Activated T-helper 1 cell treated with anti-CD3 and anti-CD28 coated beads, Interleukin-12 subunit alpha, Interleukin-12 subunit beta, Interleukin-2, Interleukin-4 antibody, amounts not matched to agents 30 ng/mL and 10 ng/mL and 1 ng/mL, durations not matched to agents 14 hours and 24 hours and 36 hours (primary cell): ENCODE results near the gene CFTR. TPM values are rescaled to one million over a fixed set of nuclear protein-coding genes. Genes with fewer than 3 reads are reported as not detected.

Source experiments
- DNase-seq: peaks from one replicate; pipeline ENCODE4 v3.0.0; 2021; ENCODE audit warnings: low spot score
- H3K27ac Mint-ChIP-seq: one replicate; pipeline ENCODE4 v1.8.0; 2021; ENCODE audit warnings: mild to moderate bottlenecking, mixed read lengths
- H3K27me3 Mint-ChIP-seq: one replicate; pipeline ENCODE4 v1.8.0; 2022; ENCODE audit warnings: mild to moderate bottlenecking, moderate library complexity, mixed read lengths; ENCODE audit not compliant: insufficient read depth
- H3K36me3 Mint-ChIP-seq: one replicate; pipeline ENCODE4 v1.8.0; 2021; ENCODE audit warnings: low read depth, mixed read lengths
- H3K4me1 Mint-ChIP-seq: one replicate; pipeline ENCODE4 v1.8.0; 2021; ENCODE audit warnings: low read depth, mixed read lengths
- H3K4me3 Mint-ChIP-seq: one replicate; pipeline ENCODE4 v1.8.0; 2021; ENCODE audit warnings: mild to moderate bottlenecking, moderate library complexity, mixed read lengths
- H3K9me3 Mint-ChIP-seq: one replicate; pipeline ENCODE4 v1.8.0; 2021; ENCODE audit warnings: mixed read lengths
- intact Hi-C: fragments of 100-400 bp; cut with micrococcal nuclease; formaldehyde crosslinking; loops from one replicate; pipeline ENCODE4 v1.15.1; 2024
- total RNA-seq: library from RNA; stranded (reverse); gene quantifications from 2 replicates; pipeline ENCODE4 v1.2.3, GENCODE V29; 2022

The CFTR gene
- total RNA-seq, 1 donor from 2014 or later = not detected

DNA sequence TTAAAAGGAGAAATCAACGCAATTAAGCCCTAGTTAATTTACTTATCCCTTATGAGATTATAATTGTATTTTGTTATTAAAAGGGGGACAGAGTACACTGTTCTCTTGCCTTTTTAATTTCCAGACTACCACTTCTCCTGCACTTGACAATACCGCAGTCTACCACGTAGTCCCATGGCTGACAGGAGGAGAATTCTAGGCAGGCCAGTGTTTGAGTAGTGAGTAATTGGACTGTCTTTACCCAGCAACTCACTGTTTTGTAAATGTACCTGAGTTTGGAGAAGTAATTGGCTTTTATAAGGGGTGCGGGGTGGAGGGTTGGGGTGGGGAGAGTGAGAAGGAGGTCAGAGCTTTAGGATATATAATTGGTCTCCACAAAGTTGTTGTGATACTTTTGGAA, 85.4 kb downstream of the CFTR start:
- DNase-seq = no peak
- no peaks in the 10 kb centered on the region for H3K27me3 Mint-ChIP-seq
- no peak overlapping the region for H3K27ac Mint-ChIP-seq

DNA sequence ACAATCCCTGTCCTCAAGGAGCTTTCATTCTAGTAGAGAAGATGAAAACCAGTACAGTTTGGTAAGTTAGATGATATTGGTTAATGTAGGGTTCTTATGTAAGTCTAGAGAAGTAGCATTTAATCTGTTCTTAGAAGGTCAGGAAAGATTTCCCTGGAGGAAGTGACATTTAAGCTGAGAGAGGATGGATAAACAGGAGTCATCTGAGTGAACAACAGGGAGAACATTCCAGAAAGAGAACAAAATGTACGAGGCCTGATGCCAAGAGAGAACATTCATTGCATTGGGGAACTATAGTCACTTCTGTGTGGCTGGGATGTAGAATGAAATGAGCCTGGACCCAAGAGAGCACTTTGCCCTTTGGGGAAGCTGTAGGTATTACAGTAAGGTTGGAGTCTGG, 88.0 kb downstream of the CFTR start:
- no peaks in the 10 kb centered on the region for H3K9me3 Mint-ChIP-seq
- DNase-seq = no peak
- no peaks in the 10 kb centered on the region for H3K4me1 Mint-ChIP-seq

More for the DNA sequence above, 85.4 kb downstream of the CFTR start:
- intact Hi-C loops = no loop called here
- Mint-ChIP-seq H3K4me1 (no peaks in the 10 kb centered on the region), H3K9me3 (no peaks in the 10 kb centered on the region), H3K36me3 (no peaks in the 10 kb centered on the region), H3K4me3 (no peak overlapping the region)

DNA sequence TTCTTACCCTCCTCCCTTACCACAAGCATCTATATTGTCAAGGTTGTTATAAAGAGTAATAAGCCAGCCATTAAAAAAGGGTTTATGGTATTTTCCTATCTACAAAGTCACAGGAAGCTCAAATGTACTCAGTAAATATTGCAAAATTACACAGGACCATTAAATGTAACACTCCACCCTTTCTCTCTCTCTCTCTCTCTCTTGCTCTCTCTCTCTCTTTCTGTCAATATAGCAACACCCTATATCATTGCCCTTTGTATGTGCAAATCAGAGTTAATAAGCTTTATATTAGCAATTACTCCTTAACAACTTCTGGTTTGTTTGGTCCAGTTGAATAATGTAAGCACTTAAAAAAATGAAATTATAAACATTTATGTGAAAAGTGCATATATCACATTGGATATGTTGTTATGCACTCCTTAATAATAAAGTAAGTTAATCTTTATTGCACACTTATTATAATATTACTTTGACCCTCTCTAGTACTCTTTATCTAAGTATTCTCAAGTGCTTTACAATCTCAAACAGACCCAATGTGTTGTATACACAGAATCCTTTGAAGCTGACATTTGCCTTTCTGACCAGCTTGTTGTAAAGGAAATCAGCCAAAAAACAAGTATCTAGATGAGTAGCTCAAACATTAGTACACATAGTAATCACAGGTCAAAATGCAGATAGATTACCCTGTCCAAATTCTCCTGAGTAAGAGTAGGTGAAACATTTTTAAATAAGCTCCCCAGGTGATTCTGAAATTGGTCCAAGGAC, 93.2 kb downstream of the CFTR start:
- Mint-ChIP-seq H3K4me1 (no peaks in the 10 kb centered on the region), H3K4me3 (no peak overlapping the region), H3K9me3 (no peaks in the 10 kb centered on the region), H3K36me3 (no peaks in the 10 kb centered on the region), H3K27me3 (no peaks in the 10 kb centered on the region), H3K27ac (no peak overlapping the region)
- no peak for DNase-seq
- intact Hi-C loops = no loop called here

More for the DNA sequence above, 88.0 kb downstream of the CFTR start:
- H3K27me3 Mint-ChIP-seq = no peaks in the 10 kb centered on the region
- intact Hi-C loops = no loop called here
- no peak overlapping the region for H3K27ac Mint-ChIP-seq
- H3K4me3 Mint-ChIP-seq = no peak overlapping the region
- H3K36me3 Mint-ChIP-seq = no peaks in the 10 kb centered on the region

DNA sequence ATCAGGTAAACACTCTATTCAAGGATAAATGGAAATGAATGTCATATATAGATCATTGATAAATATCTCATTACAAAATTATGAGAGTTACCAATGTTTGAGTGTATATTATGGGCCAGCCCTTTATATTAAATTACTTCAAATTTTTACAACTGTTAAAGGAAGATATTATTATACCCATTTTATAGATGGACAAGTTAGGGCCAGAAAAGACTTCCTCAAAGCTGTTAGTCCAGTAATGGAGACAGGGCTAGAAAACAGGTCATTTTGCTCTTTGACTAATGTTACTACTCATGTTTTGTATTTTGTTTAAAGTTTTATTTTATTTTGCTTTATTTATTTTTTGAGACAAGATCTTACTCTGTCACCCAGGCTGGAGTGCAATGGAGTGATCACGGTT, 101.6 kb downstream of the CFTR start:
- Mint-ChIP-seq H3K36me3 (no peaks in the 10 kb centered on the region), H3K4me1 (no peaks in the 10 kb centered on the region)

DNA sequence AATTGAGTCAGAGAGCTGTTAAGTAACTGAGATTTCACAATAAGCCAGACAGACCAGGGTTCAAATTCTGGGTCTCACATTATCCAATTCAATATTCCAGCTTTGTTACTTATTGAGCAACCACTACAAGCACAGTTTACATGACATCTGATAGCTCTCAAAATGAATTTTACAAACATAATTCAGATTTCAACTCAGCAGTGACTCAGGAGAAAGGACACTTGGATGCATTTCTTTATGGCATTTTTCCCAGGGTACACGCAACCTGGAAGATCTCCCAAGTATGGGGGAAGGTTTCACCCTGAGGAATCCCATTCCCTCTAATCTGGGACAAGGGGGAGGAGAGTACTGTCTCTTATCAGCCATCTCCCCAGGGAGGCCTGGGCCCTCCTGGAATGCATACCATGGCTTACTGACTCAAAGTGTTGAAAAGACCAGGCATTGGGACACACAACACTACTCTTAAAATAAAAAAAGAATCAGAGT, 102.4 kb downstream of the CFTR start:
- Mint-ChIP-seq H3K36me3 (no peaks in the 10 kb centered on the region), H3K27ac (no peak overlapping the region), H3K9me3 (peaks cover 4% of the 10 kb centered on the region), H3K4me1 (no peaks in the 10 kb centered on the region), H3K27me3 (peaks cover 1% of the 10 kb centered on the region), H3K4me3 (no peak overlapping the region)
- no peak for DNase-seq
- intact Hi-C loops = loop anchor here (1.0 kb wide), 1 partner anchor 26 kb away; no protein-coding TSS in a partner anchor

More for the DNA sequence above, 101.6 kb downstream of the CFTR start:
- intact Hi-C loops = no loop called here
- Mint-ChIP-seq H3K9me3 (no peaks in the 10 kb centered on the region), H3K4me3 (no peak overlapping the region), H3K27me3 (peaks cover 1% of the 10 kb centered on the region), H3K27ac (no peak overlapping the region)
- DNase-seq = no peak

DNA sequence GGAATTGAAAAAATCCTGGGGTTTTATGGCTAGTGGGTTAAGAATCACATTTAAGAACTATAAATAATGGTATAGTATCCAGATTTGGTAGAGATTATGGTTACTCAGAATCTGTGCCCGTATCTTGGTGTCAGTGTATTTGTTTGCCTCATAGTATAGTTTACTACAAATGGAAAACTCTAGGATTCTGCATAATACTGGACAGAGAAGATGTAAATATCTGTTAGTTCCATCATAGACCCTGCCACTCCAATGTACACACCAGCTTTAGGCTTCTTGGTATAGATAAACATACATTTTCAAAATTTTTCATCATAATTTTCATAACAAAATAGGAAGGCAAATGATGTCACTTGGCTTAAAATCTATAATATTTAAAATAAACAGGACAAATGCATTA, 108.1 kb downstream of the CFTR start:
- no peaks in the 10 kb centered on the region for H3K36me3 Mint-ChIP-seq
- H3K27ac Mint-ChIP-seq = no peak overlapping the region
- no peak overlapping the region for H3K4me3 Mint-ChIP-seq
- intact Hi-C loops = no loop called here
- H3K27me3 Mint-ChIP-seq = no peaks in the 10 kb centered on the region
- no peak for DNase-seq
- H3K4me1 Mint-ChIP-seq = peaks cover 9% of the 10 kb centered on the region
- H3K9me3 Mint-ChIP-seq = peaks cover 4% of the 10 kb centered on the region

DNA sequence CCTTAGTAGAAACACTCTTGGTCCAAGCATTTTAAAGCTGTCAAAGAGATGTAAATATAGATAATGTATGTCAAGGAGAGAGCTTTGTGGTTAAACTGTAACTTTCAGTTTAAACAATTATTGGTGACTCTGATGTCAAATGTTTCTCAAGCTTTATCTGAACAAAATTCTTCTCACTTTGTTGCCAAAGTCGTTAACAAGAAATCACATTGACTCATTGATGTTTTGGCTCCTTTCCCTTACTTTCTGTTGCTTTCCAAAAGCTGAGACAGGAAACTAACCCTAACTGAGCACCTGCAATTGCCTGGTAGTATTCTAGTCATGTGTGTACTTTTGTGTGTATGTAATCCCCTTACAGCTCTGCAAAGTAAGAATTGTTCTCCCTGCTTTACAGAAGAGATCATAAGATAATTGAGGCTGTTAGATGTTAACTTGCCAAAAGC, 108.5 kb downstream of the CFTR start:
- H3K27ac Mint-ChIP-seq = no peak overlapping the region

DNA sequence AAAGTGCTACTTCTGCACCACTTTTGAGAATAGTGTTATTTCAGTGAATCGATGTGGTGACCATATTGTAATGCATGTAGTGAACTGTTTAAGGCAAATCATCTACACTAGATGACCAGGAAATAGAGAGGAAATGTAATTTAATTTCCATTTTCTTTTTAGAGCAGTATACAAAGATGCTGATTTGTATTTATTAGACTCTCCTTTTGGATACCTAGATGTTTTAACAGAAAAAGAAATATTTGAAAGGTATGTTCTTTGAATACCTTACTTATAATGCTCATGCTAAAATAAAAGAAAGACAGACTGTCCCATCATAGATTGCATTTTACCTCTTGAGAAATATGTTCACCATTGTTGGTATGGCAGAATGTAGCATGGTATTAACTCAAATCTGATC, 110.4 kb downstream of the CFTR start:
- H3K9me3 Mint-ChIP-seq = peaks cover 4% of the 10 kb centered on the region
- no peaks in the 10 kb centered on the region for H3K36me3 Mint-ChIP-seq
- DNase-seq = no peak
- intact Hi-C loops = no loop called here
- no peak overlapping the region for H3K4me3 Mint-ChIP-seq
- H3K27ac Mint-ChIP-seq = no peak overlapping the region
- peaks cover 3% of the 10 kb centered on the region for H3K27me3 Mint-ChIP-seq
- peaks cover 9% of the 10 kb centered on the region for H3K4me1 Mint-ChIP-seq

More for the DNA sequence above, 108.5 kb downstream of the CFTR start:
- H3K4me1 Mint-ChIP-seq = peaks cover 9% of the 10 kb centered on the region
- H3K27me3 Mint-ChIP-seq = no peaks in the 10 kb centered on the region
- DNase-seq = no peak
- no peak overlapping the region for H3K4me3 Mint-ChIP-seq
- peaks cover 4% of the 10 kb centered on the region for H3K9me3 Mint-ChIP-seq
- intact Hi-C loops = no loop called here
- H3K36me3 Mint-ChIP-seq = no peaks in the 10 kb centered on the region

DNA sequence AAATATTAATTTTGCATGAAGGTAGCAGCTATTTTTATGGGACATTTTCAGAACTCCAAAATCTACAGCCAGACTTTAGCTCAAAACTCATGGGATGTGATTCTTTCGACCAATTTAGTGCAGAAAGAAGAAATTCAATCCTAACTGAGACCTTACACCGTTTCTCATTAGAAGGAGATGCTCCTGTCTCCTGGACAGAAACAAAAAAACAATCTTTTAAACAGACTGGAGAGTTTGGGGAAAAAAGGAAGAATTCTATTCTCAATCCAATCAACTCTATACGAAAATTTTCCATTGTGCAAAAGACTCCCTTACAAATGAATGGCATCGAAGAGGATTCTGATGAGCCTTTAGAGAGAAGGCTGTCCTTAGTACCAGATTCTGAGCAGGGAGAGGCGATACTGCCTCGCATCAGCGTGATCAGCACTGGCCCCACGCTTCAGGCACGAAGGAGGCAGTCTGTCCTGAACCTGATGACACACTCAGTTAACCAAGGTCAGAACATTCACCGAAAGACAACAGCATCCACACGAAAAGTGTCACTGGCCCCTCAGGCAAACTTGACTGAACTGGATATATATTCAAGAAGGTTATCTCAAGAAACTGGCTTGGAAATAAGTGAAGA, 112.3 kb downstream of the CFTR start:
- intact Hi-C loops = no loop called here
- no peaks in the 10 kb centered on the region for H3K36me3 Mint-ChIP-seq
- no peak overlapping the region for H3K27ac Mint-ChIP-seq
- H3K4me3 Mint-ChIP-seq = no peak overlapping the region
- DNase-seq = no peak
- H3K27me3 Mint-ChIP-seq = peaks cover 3% of the 10 kb centered on the region
- H3K4me1 Mint-ChIP-seq = peaks cover 9% of the 10 kb centered on the region
- H3K9me3 Mint-ChIP-seq = no peaks in the 10 kb centered on the region

DNA sequence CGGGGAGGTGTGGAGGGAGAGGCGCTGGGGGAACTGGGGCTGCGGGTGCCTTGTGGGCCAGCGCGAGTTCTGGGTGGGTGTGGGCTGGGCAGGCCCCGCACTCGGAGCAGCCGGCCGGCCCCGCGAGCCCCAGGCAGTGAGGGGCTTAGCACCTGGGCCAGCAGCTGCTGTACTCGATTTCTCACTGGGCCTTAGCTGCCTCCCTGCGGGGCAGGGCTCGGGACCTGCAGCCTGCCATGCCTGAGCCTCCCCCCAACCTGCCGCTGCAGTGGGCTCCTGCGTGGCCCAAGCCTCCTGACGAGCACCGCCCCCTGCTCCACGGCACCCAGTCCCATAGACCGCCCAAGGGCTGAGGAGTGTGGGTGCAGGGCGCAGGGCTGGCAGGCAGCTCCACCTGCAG, 116.3 kb downstream of the CFTR start:
- no peak overlapping the region for H3K27ac Mint-ChIP-seq
- no peaks in the 10 kb centered on the region for H3K36me3 Mint-ChIP-seq
- no peaks in the 10 kb centered on the region for H3K9me3 Mint-ChIP-seq
- H3K27me3 Mint-ChIP-seq = peaks cover 3% of the 10 kb centered on the region
- no peak overlapping the region for H3K4me3 Mint-ChIP-seq
- no peak for DNase-seq
- no peaks in the 10 kb centered on the region for H3K4me1 Mint-ChIP-seq
- intact Hi-C loops = loop anchor here (2.0 kb wide), 1 partner anchor 19 kb away; no protein-coding TSS in a partner anchor

DNA sequence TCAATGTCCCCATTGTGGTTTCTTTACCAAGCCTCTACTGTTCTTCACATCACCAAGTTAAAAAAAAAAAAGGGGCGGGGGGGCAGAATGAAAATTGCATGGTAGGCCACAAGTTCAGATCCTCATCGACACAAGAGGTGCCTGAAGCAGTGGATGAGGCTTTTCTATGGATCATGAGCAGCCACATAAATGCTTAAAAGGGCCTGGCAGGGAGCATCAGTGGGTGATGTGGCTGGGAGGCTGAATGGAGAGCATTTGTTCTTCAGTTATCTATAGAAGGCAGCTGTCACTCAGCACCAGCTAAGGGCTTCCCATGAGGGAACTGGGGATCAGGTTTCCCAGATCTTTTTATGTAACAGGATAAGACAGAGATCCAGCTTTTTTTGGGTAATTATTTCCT, 117.9 kb downstream of the CFTR start:
- Mint-ChIP-seq H3K4me1 (no peaks in the 10 kb centered on the region), H3K27ac (no peak overlapping the region)
- intact Hi-C loops = loop anchor here (2.0 kb wide), 1 partner anchor 21 kb away; no protein-coding TSS in a partner anchor

DNA sequence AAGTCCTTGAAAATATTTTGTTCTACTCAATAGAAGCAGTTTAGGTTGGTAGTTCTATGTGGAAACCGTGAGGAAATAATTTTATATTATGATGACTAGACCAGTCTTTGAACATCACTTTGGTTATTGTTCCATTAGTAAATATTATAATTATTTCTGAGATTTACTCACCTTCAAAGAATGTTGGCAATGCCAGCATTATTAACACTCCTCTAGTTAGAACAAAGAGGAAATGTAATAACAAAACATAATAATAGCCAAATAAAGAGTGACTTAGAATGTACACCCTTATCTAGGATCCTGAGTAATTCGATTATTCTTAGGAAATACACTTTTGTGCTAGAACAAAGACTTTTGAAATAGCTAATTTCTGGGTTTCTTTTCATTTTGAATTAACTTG, 121.1 kb downstream of the CFTR start:
- Mint-ChIP-seq H3K4me3 (no peak overlapping the region), H3K27me3 (no peaks in the 10 kb centered on the region), H3K9me3 (no peaks in the 10 kb centered on the region), H3K4me1 (no peaks in the 10 kb centered on the region), H3K27ac (no peak overlapping the region), H3K36me3 (no peaks in the 10 kb centered on the region)
- no peak for DNase-seq
- intact Hi-C loops = no loop called here

More for the DNA sequence above, 117.9 kb downstream of the CFTR start:
- Mint-ChIP-seq H3K27me3 (peaks cover 3% of the 10 kb centered on the region), H3K4me3 (no peak overlapping the region), H3K9me3 (no peaks in the 10 kb centered on the region), H3K36me3 (no peaks in the 10 kb centered on the region)
- DNase-seq = no peak

DNA sequence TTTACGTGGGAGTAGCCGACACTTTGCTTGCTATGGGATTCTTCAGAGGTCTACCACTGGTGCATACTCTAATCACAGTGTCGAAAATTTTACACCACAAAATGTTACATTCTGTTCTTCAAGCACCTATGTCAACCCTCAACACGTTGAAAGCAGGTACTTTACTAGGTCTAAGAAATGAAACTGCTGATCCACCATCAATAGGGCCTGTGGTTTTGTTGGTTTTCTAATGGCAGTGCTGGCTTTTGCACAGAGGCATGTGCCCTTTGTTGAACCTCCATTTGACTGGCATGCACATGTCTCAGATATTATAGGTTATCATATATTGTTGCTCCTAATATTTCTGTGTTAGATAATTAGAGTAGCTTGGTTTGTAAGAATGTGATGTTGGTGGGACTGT, 123.8 kb downstream of the CFTR start:
- Mint-ChIP-seq H3K9me3 (no peaks in the 10 kb centered on the region), H3K4me1 (no peaks in the 10 kb centered on the region), H3K4me3 (no peak overlapping the region), H3K36me3 (no peaks in the 10 kb centered on the region), H3K27me3 (no peaks in the 10 kb centered on the region), H3K27ac (no peak overlapping the region)
- DNase-seq = no peak
- intact Hi-C loops = no loop called here
